GM12872 (cell line): Measurements from ENCODE around the gene TCF7L1.

Experiments
- CTCF ChIP-seq: IDR thresholded peaks from 3 replicates; pipeline ENCODE4 v1.5.1; 2011; ENCODE audit warnings: low read depth, mild to moderate bottlenecking, low read length, moderate library complexity; ENCODE audit not compliant: insufficient read depth

The TCF7L1 gene

GRCh38 chr2:85288244-85288725 lies 155.1 kb downstream of the TCF7L1 start:
- TF ChIP-seq CTCF: no peak

DNA sequence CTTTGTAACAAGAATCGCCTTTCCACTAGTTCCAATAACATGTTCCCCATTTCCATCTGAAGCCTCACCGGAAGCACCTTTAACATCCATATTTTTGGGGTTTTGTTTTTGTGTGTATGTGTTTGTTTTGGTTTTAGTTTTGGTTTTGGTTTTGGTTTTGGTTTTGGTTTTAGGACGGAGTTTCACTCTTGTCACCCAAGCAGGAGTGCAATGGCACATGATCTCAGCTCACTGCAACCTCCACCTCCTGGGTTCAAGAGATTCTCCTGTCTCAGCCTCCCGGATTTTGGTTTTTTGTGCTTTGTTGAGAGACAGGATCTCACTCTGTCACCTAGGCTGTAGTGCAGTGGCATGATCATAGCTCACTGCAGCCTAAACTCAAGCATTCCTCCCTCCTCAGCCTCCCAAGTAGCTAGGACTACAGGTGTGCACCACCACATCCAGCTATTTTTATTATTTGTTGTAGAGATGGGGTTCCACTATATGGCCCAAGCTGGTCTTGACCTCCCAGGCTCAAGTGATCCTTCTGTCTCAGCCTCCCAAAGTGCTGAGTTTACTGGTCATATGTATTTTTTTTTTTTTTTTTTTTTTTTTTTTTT lies 158.3 kb downstream of the TCF7L1 start:
- TF ChIP-seq CTCF: no peak

DNA sequence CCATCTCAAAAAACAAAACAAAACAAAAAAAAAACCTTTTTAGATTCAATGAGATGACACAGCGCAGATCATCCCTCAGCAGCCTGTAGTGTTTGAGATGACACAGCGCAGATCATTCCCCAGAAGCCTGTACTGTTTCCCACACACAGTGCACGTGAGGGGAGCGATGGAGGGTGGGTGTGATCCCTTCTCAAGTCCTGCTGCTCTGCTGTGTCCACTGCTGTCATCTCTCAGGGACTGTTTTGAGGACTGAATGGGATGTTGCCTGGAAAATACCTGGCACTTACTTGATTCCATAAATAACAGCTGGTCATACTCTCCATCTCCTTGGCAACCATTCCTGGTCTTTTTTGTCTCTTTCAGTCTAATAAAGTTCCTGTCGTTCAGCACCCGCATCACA lies 168.9 kb downstream of the TCF7L1 start:
- no peak for TF ChIP-seq CTCF

DNA sequence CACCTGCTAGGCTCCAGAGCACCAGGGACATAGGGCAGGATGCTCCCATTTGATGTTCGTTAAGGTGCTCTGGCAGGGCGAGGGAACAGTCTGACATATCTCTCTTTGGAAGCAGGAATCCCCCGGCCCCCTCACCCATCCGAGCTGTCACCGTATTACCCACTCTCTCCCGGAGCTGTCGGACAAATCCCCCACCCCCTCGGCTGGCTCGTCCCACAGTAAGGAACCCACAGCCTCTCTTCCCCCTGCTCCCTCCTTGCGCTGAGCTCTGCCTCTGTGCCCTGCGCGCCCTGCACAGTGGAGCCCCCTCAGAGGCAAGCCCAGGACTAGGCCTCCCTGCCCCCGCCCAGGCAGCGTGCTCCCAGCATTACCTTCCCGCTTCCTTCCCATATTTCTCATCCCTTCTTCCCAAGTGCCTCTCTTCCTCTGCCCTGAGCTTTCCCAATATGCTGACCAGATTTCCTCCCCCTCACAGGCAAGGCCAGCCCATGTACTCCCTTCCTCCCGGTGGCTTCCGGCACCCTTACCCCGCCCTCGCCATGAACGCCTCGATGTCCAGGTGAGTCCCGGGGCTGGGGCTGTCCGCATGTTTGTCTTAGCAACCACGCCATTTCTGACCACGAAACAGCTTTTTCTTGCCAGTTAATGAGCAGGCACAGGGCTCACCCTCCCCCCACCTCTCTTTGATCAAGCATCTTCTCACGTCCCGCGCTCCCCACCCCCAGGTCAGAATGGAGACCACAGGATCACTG lies 170.8 kb downstream of the TCF7L1 start:
- TF ChIP-seq CTCF: no peak

DNA sequence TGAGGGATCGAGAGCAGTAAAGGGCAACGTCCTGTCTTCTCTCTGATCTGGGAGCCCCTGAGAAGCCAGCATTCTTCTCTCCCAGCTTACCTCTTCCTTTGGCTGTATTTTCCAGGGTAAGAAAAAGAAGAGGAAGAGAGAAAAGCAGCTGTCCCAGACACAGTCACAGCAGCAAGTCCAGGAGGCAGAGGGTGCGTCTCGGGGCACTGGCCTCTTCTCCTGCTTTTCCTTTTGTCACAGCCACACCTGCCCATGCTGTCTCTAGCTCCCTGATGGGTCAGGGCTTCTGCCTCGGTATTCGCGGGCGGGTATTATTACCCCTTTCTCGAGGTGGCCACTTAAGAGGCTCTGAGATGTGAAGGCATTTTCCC lies 174.3 kb downstream of the TCF7L1 start:
- no peak for TF ChIP-seq CTCF

GRCh38 chr2:85308201-85308600 lies 175.0 kb downstream of the TCF7L1 start:
- no peak for TF ChIP-seq CTCF

DNA sequence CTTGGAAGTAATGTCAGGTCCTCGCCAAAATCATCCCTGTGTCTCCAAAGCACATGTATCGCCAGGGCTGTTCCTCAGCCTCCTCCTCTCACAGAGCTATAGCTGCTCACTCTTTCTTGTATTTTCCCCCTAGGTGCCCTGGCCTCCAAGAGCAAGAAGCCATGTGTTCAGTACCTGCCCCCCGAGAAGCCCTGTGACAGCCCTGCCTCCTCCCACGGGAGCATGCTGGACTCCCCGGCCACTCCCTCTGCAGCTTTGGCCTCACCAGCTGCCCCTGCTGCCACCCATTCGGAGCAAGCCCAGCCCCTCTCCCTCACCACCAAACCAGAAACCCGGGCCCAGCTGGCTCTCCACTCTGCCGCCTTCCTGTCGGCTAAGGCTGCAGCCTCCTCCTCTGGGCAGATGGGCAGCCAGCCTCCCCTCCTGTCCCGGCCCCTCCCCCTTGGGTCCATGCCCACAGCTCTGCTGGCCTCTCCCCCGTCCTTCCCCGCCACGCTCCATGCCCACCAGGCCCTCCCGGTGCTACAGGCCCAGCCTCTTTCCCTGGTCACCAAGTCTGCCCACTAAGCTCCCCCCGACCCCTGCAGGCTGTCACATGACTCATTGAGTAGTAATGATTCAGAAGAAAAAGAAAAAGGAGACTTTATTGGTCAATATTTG lies 175.8 kb downstream of the TCF7L1 start:
- no peak for TF ChIP-seq CTCF
